HK-2 (cell line): Measurements from ENCODE around the gene PACRG.

Experiments
- DNase-seq: peaks from one replicate; pipeline ENCODE4 v3.0.0-alpha.2; 2018; ENCODE audit not compliant: unreplicated experiment

The PACRG gene

GRCh38 chr6:163241683-163242082 lies 513.9 kb downstream of the PACRG start:
- DNase-seq = no peak

GRCh38 chr6:163243083-163243482 lies 515.3 kb downstream of the PACRG start:
- DNase-seq = no peak

GRCh38 chr6:163243692-163244589 lies 516.2 kb downstream of the PACRG start:
- no peak for DNase-seq

- DNase-seq = no peak
Measured at GRCh38 chr6:163248051-163248450, 520.3 kb downstream of the PACRG start.

- DNase-seq = peak; percentile 16
Measured at GRCh38 chr6:163249651-163250101, 521.9 kb downstream of the PACRG start.

- DNase-seq = no peak
Measured at GRCh38 chr6:163250116-163250515, 522.3 kb downstream of the PACRG start.

GRCh38 chr6:163252061-163252591 lies 524.4 kb downstream of the PACRG start:
- DNase-seq = no peak

- DNase-seq = no peak
Measured at GRCh38 chr6:163253556-163254213, 525.9 kb downstream of the PACRG start.

GRCh38 chr6:163254341-163254835 lies 526.6 kb downstream of the PACRG start:
- no peak for DNase-seq

- no peak for DNase-seq
Measured at GRCh38 chr6:163255265-163255664, 527.5 kb downstream of the PACRG start.

- no peak for DNase-seq
Measured at GRCh38 chr6:163259689-163260088, 531.9 kb downstream of the PACRG start.

GRCh38 chr6:163260111-163260895 lies 532.5 kb downstream of the PACRG start:
- DNase-seq = no peak

- DNase-seq = no peak
Measured at GRCh38 chr6:163260911-163261310, 533.1 kb downstream of the PACRG start.

- DNase-seq = no peak
Measured at GRCh38 chr6:163261361-163261760, 533.6 kb downstream of the PACRG start.

- DNase-seq = no peak
Measured at GRCh38 chr6:163262080-163262479, 534.3 kb downstream of the PACRG start.

GRCh38 chr6:163263196-163263595 lies 535.4 kb downstream of the PACRG start:
- no peak for DNase-seq

- DNase-seq = no peak
Measured at GRCh38 chr6:163263998-163264661, 536.4 kb downstream of the PACRG start.

GRCh38 chr6:163264662-163265035 lies 536.9 kb downstream of the PACRG start:
- DNase-seq = no peak

- no peak for DNase-seq
Measured at GRCh38 chr6:163281634-163282033, 553.9 kb downstream of the PACRG start.

- DNase-seq = no peak
Measured at GRCh38 chr6:163282672-163283071, 554.9 kb downstream of the PACRG start.

- DNase-seq = no peak
Measured at GRCh38 chr6:163284151-163284550, 556.4 kb downstream of the PACRG start.
